Ramos (cell line): ENCODE data around the gene KRTAP21-1.
"Not testable (repeated sequence)": the region's sequence is repeated elsewhere in the genome, so short reads cannot be mapped to it uniquely, and the experiment has no call there.

Source experiments
- in situ Hi-C: fragments of 300-500 bp; cut with MboI; formaldehyde crosslinking; loops from one replicate; pipeline ENCODE4 v1.14.3; 2022; ENCODE audit warnings: low sequenced_read_pairs; ENCODE audit not compliant: unreplicated experiment

Gene KRTAP21-1

GRCh38 chr21:30755328-30755727 is at the start of gene KRTAP21-1:
TSS of gene KRTAP21-1 (minus strand) at chr21:30755428. CDS start at chr21:30755378, 50 bp downstream.
- in situ Hi-C loops: not testable (repeated sequence)

DNA sequence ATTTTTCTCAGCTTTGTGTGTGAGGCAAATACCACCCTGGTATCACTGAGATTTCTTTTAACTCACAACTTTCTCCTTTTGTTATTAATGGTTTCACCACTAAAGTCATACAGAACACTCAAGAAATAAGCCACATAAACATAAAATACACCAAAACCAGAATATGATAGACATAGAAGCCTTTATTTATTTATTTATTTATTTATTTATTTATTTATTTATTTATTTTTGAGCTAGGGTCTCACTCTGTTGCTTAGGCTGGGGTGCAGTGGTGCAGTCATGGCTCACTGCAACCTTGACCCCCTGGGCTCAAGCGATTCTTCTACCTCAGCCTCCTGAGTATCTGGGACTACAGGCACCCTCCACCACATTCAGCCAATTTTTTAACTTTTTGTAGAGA is 45.4 kb upstream of the KRTAP21-1 start:
- in situ Hi-C loops: no loop called here

- in situ Hi-C loops: no loop called here
These were observed 38.5 kb upstream of the KRTAP21-1 start for GRCh38 chr21:30793581-30794314.

- in situ Hi-C loops: no loop called here
These were observed 24.0 kb upstream of the KRTAP21-1 start for GRCh38 chr21:30779249-30779648.

- in situ Hi-C loops: no loop called here
These were observed 14.7 kb upstream of the KRTAP21-1 start for GRCh38 chr21:30769724-30770431.

- in situ Hi-C loops: no loop called here
These were observed 5.5 kb upstream of the KRTAP21-1 start for GRCh38 chr21:30760776-30761175.

DNA sequence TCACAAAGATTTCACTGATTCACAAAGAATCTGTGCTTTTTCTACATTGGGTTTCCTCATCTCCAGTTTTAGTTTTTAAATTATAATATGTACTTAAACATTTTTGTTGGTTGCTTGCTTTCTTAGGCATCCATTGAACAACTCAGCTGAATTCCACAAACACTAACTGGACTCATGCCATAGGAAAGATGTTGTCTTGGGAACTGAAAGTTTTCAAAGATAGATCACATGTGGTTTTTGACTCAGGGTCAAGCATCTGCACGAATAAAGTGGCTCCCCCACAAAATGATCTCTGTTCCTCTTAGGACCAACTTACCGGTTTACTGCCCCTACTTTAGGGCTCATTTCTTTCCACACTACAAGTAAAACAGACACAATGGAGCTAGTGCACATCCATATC is 3.1 kb upstream of the KRTAP21-1 start:
- in situ Hi-C loops: no loop called here

DNA sequence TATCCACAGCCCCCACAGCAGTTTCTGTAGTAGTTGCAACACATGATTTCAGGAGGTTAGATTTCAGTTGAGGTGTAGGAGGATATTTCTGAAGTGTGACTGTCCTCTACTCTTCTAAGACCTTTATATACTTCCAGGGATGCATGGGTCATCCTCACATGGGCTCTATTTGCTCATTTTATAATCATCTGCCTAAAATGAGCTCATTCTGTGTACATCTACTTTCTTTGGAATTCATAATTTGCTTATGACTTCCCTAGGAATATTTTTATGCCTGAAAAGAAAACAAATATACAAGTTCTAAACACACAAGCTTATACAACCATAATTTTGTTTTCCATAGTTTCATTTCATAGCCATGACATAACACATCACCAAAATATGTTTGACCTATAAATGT is 8.1 kb downstream of the KRTAP21-1 start, which contains the start of gene KRTAP21-2:
TSS of gene KRTAP21-2 (minus strand) at position 101 of the 400 bp plus-strand sequence. CDS start at position 44, 57 bp downstream.
- in situ Hi-C loops: no loop called here

GRCh38 chr21:30740462-30740861 is 14.8 kb downstream of the KRTAP21-1 start:
- in situ Hi-C loops: no loop called here

- in situ Hi-C loops: no loop called here
These were observed 22.2 kb downstream of the KRTAP21-1 start for GRCh38 chr21:30733026-30733425.

- in situ Hi-C loops: no loop called here
These were observed 28.5 kb downstream of the KRTAP21-1 start for GRCh38 chr21:30726726-30727125.

GRCh38 chr21:30719401-30719800 is 35.8 kb downstream of the KRTAP21-1 start:
- in situ Hi-C loops: no loop called here

DNA sequence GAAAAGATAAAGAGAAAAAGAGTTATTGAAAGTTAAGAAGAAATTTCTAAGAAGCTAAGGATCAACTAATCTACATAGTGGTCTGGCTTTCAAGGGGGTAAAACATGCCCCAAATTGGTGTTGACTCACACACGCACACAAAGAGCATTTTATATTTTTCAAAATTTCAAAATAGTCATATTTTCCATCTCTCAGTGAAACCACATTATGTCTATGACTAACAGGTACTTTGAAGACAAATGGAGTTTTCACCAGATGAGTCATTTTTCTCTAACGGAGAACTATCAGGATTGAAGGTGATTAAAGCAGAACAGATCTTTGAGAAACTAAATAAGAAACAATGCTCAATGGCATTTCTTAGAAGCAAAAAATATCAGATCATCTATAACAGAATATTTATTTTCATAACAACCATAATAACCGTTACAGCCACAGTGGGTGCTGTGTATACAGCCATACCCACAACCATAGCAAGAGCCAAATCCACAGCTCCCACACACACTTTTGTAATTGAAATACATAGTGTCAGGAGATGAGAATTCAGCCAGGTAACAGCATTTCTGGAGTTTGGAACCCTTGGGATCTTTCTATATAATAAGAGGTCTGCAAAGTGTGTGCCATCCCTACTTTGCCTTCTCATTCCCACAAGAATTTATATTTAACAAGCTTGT is 36.9 kb downstream of the KRTAP21-1 start, which contains the start of gene KRTAP21-3:
TSS of gene KRTAP21-3 (minus strand) at position 539 of the 671 bp plus-strand sequence. CDS start at position 521, 18 bp downstream.
- in situ Hi-C loops: no loop called here

GRCh38 chr21:30717105-30717504 is 38.1 kb downstream of the KRTAP21-1 start:
- in situ Hi-C loops: no loop called here

DNA sequence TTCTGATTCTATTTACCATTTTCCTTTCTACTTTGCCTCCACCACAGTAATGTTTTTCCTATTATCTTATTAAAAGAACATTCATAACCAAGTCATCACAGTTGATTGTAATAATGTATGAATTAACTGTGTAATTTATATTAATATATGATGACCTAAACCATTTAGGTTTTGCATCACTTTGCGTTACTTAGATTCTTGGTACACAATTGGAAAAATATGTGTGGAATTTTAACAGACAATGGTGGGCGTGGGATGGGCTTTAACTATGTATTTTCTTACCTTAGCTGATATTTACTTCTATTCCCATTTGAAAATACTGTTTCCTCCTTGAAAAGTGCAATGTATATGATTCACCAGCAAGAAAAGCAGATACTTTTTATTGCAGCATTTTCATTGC is 40.3 kb downstream of the KRTAP21-1 start:
- in situ Hi-C loops: no loop called here

DNA sequence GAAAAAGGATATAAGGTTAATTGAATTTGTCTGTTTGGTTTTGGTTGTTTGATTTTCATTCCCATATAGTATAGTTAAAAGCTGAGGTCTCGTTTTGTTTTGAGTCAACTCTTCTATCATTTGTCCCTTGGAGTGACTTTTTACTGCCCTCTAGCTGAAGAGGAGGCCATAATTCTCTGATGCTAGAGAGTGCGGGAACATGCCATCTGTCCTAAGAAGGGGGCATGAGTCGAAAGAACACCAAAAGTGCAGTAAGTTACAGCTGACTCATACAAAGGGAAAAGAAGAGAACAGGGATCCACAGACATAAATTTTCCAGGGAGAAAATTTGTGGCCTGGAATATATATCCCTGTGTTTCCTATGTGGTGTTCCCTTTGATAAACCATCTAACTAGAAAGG is 40.8 kb downstream of the KRTAP21-1 start:
- in situ Hi-C loops: no loop called here

GRCh38 chr21:30713766-30714165 is 41.5 kb downstream of the KRTAP21-1 start:
- in situ Hi-C loops: no loop called here

DNA sequence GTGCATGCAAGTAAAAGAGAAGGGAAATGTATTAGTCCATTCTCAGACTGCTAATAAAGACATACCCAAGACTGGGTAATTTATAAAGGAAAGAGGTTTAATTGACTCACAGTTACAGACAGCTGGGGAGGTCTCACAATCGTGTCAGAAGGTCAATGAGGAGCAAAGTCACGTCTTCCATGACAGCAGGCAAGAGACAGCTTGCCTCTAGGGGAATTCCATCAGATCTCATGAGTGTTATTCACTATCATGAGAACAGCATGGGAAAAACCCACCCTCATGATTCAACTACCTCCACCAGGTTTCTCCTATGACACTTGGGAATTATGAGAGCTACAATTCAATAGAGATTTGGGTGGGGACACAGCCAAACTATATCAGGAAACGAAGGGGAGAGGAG is 44.7 kb downstream of the KRTAP21-1 start:
- in situ Hi-C loops: no loop called here

- in situ Hi-C loops: no loop called here
These were observed 47.8 kb downstream of the KRTAP21-1 start for GRCh38 chr21:30707409-30707808.
